Upper lobe of left lung (tissue), 6 donors: ENCODE data around the gene PRSS2. TPM values are rescaled to one million over a fixed set of nuclear protein-coding genes. Genes with fewer than 3 reads are reported as not detected.

ENCODE experiments used
- ATAC-seq, 2 donors: fragments of 200-7000 bp; cut with Tn5 transposase; one replicate each; pipeline ENCODE4 v1.9.1; 2022; ENCODE audit warnings: mild to moderate bottlenecking in 2 of 2, moderate library complexity in 2 of 2; ENCODE audit not compliant: low FRiP score in 2 of 2
- DNase-seq, 2 donors: peaks; one replicate each; pipeline ENCODE4 v3.0.0-alpha.2; 2019 to 2020
- H3K27ac ChIP-seq, 4 donors: fragments of 200-600 bp; sonication (generic); one replicate each; pipeline ENCODE4 v1.5.1; 2016 to 2019
- H3K27me3 ChIP-seq, 4 donors: fragments of 200-600 bp; sonication (generic); one replicate each; pipeline ENCODE4 v1.5.1; 2017 to 2019
- H3K36me3 ChIP-seq, 4 donors: fragments of 200-600 bp; sonication (generic); one replicate each; pipeline ENCODE4 v1.5.1; 2016 to 2019
- H3K4me1 ChIP-seq, 4 donors: fragments of 200-600 bp; sonication (generic); one replicate each; pipeline ENCODE4 v1.5.1; 2018 to 2019
- H3K4me3 ChIP-seq, 4 donors: fragments of 200-600 bp; sonication (generic); one replicate each; pipeline ENCODE4 v1.5.1; 2017 to 2019; ENCODE audit warnings: mild to moderate bottlenecking in 2 of 4, moderate library complexity in 1 of 4
- H3K9me3 ChIP-seq, 4 donors: fragments of 200-600 bp; sonication (generic); one replicate each; pipeline ENCODE4 v1.5.1; 2018 to 2019
- EP300 ChIP-seq, 4 donors: sonication (generic); formaldehyde crosslinking; IDR thresholded peaks; one replicate each; pipeline ENCODE4 v1.5.1; 2017; ENCODE audit warnings: antibody characterized with exemption in 4 of 4, control low read depth in 2 of 4
- POLR2A ChIP-seq, 4 donors: fragments of 450-650 bp; IDR thresholded peaks; one replicate each; pipeline ENCODE4 v1.5.1; 2016 to 2017; ENCODE audit warnings: antibody characterized with exemption in 4 of 4, mild to moderate bottlenecking in 2 of 4
- POLR2AphosphoS5 ChIP-seq, 2 donors: sonication (generic); formaldehyde crosslinking; IDR thresholded peaks; one replicate each; pipeline ENCODE4 v1.5.1; 2017; ENCODE audit warnings: antibody characterized with exemption in 2 of 2
- WGBS, 2 donors: methylation state at CpG; one replicate each; pipeline ENCODE4 v1.1.5; 2017 to 2018; 5-methylcytosine and 5-hydroxymethylcytosine counted together
- total RNA-seq, 6 donors: library from RNA; depleted of rRNA in 4 of 6; stranded (reverse); fragments of >200 nt in 4 of 6; gene quantifications; one replicate each; pipeline versions ENCODE4 v1.1.0 to v1.2.1, GENCODE V29; 2016 to 2021
- TF ChIP-seq, protein P1 (sequence below), 6 experiments: fragments of 450-650 bp in 4 of 6; fragments of 200-600 bp in 2 of 6; sonication (generic) in 2 of 6; IDR thresholded peaks; one replicate each; pipeline ENCODE4 v1.5.1; 2016 to 2019; ENCODE audit warnings: antibody characterized with exemption in 6 of 6
- donor health status: DM: no; HTN: no; CAD: no; lungs with moderate emphysema.
- donor health status: DM: no; HTN: yes; CAD: no; lungs with severe emphysema.

PRSS2 gene
- total RNA-seq, 6 donors from 2014 or later = 34.2 to 64.5 TPM; not detected in 4

DNA sequence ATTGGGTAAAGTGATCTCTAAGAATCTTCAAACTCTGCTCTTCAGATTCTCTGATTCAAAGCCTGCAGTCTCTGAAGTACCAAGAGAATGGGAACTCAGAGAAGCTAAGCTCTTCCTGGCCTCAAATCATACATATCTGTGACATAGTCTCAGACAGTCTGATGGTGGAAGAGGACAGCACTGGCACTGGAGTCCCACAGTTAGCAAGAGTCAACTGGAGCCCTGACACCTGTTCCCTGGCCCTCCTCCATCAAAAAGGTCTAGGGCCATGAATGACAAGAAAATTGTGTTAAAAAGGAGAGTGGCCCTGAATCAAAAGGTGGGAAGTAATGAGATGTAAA, 37.7 kb downstream of the PRSS2 start:
- no peak overlapping the region for H3K4me3 ChIP-seq
- H3K36me3 ChIP-seq = no peaks in the 10 kb centered on the region
- ATAC-seq = peak in 1 of 2 donors; percentile 3
- H3K27ac ChIP-seq = peak overlapping the region in 3 of 4 donors; percentile 2 to 61 (median 36)
- H3K4me1 ChIP-seq = no peaks in the 10 kb centered on the region
- no peak for DNase-seq
- TF ChIP-seq, protein P1, sequence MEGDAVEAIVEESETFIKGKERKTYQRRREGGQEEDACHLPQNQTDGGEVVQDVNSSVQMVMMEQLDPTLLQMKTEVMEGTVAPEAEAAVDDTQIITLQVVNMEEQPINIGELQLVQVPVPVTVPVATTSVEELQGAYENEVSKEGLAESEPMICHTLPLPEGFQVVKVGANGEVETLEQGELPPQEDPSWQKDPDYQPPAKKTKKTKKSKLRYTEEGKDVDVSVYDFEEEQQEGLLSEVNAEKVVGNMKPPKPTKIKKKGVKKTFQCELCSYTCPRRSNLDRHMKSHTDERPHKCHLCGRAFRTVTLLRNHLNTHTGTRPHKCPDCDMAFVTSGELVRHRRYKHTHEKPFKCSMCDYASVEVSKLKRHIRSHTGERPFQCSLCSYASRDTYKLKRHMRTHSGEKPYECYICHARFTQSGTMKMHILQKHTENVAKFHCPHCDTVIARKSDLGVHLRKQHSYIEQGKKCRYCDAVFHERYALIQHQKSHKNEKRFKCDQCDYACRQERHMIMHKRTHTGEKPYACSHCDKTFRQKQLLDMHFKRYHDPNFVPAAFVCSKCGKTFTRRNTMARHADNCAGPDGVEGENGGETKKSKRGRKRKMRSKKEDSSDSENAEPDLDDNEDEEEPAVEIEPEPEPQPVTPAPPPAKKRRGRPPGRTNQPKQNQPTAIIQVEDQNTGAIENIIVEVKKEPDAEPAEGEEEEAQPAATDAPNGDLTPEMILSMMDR (IDR thresholded peaks at IDR 0.05) = no peak
- TF ChIP-seq EP300 (IDR thresholded peaks at IDR 0.05) (no peak), POLR2A (IDR thresholded peaks at IDR 0.05) (no peak), POLR2AphosphoS5 (IDR thresholded peaks at IDR 0.05) (no peak)
- H3K9me3 ChIP-seq = no peaks in the 10 kb centered on the region
- no peaks in the 10 kb centered on the region for H3K27me3 ChIP-seq

DNA sequence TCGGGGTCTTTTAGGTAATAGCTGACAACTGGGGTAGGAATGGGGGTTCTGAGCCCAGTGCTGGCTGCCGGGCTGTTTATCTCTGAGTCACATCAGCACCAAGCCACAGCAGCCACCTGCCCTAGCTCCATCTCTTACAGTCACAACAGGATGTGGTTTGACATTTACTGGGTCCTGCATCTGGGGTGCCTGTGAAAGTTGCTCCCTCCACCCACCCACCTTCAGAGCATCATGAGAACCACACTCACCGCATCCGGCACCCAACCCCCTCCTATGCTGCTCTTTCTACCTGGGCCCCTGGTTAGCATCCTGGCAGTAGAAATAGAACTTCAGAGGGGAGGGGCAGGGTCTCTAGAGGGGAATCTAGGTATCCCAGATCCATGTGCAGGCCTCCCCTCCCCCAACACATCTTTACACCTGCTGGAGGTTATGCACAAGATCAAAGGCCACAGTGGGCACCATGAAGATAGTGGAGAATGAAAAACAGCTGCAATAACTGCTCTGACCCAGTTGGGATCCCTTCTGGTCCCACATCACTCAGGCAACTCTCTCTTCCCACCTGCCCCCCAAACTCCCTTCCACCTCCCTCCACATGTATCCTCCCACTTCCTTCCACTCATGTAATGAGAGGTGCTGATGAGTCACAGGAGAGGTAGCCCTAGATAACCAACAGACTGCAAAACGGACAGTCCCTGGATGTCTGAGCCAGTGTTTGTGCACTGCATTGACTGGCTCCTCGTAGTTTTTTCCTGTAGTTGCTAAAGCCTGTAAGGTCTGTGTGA, 38.2 kb downstream of the PRSS2 start:
- TF ChIP-seq POLR2A (IDR thresholded peaks at IDR 0.05) (peak in 1 of 4 donors; percentile 56), EP300 (IDR thresholded peaks at IDR 0.05) (peak in 1 of 4 donors; percentile 4), POLR2AphosphoS5 (IDR thresholded peaks at IDR 0.05) (peak in 1 of 2 donors; percentile 37)
- TF ChIP-seq, protein P1 (IDR thresholded peaks at IDR 0.05) = no peak
- Histone ChIP-seq H3K36me3 (no peaks in the 10 kb centered on the region), H3K4me3 (no peak overlapping the region), H3K4me1 (no peaks in the 10 kb centered on the region), H3K9me3 (no peaks in the 10 kb centered on the region), H3K27ac (peak overlapping the region in 2 of 4 donors; percentile 31 to 61), H3K27me3 (no peaks in the 10 kb centered on the region)
- peak; percentile 47 to 51 for ATAC-seq
- peak in 1 of 2 donors; percentile 51 for DNase-seq
- WGBS, 2 donors = 48 to 62% methylated on average over 6 of the region's 6 CpGs

DNA sequence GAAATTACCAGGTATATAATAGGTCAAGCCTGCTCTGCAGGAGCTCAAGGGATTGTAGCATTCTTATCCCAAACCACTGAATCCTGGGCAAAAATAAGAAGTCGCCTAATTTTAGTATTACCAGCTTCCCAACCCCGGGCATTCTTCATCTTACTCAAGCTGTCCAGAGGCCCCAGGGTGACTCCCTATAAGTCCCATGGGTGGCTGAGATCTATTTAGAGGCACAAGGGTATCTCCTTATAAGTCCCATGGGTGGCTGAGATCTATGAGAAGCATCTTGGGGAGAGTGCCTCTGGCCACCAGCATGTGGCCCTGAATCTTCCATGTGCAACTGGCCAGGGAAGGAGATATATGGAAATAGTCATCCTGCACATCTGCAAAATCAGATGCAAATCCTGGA, 38.9 kb downstream of the PRSS2 start:
- no peaks in the 10 kb centered on the region for H3K4me1 ChIP-seq
- no peak for DNase-seq
- no peaks in the 10 kb centered on the region for H3K36me3 ChIP-seq
- WGBS, 2 donors = 70 to 78% methylated on average over 2 of the region's 2 CpGs
- H3K9me3 ChIP-seq = no peaks in the 10 kb centered on the region
- H3K27me3 ChIP-seq = no peaks in the 10 kb centered on the region
- TF ChIP-seq, protein P1 (IDR thresholded peaks at IDR 0.05) = no peak
- no peak overlapping the region for H3K4me3 ChIP-seq
- no peak for ATAC-seq
- peak overlapping the region in 1 of 4 donors; percentile 48 for H3K27ac ChIP-seq

GRCh38 chr7:142811154-142811737, 40.5 kb downstream of the PRSS2 start:
- no peak overlapping the region for H3K4me3 ChIP-seq
- no peak for TF ChIP-seq POLR2A (IDR thresholded peaks at IDR 0.05)
- TF ChIP-seq, protein P1 (IDR thresholded peaks at IDR 0.05) = peak in 5 of 6 experiments; percentile 21 to 50 (median 48)
- no peaks in the 10 kb centered on the region for H3K27me3 ChIP-seq
- peak in 1 of 2 donors; percentile 59 for ATAC-seq
- no peak overlapping the region for H3K27ac ChIP-seq
- H3K4me1 ChIP-seq = no peaks in the 10 kb centered on the region
- no peaks in the 10 kb centered on the region for H3K9me3 ChIP-seq
- H3K36me3 ChIP-seq = no peaks in the 10 kb centered on the region
- DNase-seq = no peak
- 28 to 33% methylated on average over 6 of the region's 6 CpGs for WGBS, 2 donors
